Caco-2 (cell line): ENCODE results near the gene APOE. TPM values are rescaled to one million over a fixed set of nuclear protein-coding genes. Genes with fewer than 3 reads are reported as not detected.

Experiments
- BruUV-seq: library from RNA; stranded (reverse); fragments of 400-500 nt; replicated peaks from 2 replicates; lab custom pipeline; 2021; lab: Mats Ljungman, UMichigan
- CTCF ChIA-PET: fragments of 300-600 bp; sonication (Branson Sonifier 250); formaldehyde crosslinking; loops from one replicate; lab custom pipeline; 2022; ENCODE audit warnings: antibody characterized with exemption; lab: Charles Lee
- POLR2A ChIA-PET: fragments of 300-600 bp; sonication (Branson Sonifier 250); formaldehyde crosslinking; loops from one replicate; lab custom pipeline; 2022; ENCODE audit warnings: antibody characterized with exemption; lab: Charles Lee
- DNase-seq, 2 experiments: peaks; one replicate each; pipeline versions ENCODE4 v3.0.0 to v3.0.0-alpha.2; 2020 to 2022
- H3K27me3 ChIP-seq: replicated peaks from 2 replicates; pipeline ENCODE4 v1.6.0; 2011; ENCODE audit warnings: low read length; ENCODE audit not compliant: control insufficient read depth, insufficient read depth
- H3K36me3 ChIP-seq: 2 replicates; pipeline ENCODE4 v1.5.1; 2011; ENCODE audit warnings: low read length; ENCODE audit not compliant: control insufficient read depth, insufficient read depth
- H3K4me1 ChIP-seq: fragments of 250-450 bp; sonication (Bioruptor Pico); 2 replicates; pipeline ENCODE4 v1.5.1; 2020; ENCODE audit warnings: mild to moderate bottlenecking
- H3K4me3 ChIP-seq: 2 replicates; pipeline ENCODE4 v1.5.1; 2011; ENCODE audit warnings: low read depth, mild to moderate bottlenecking, control low read depth, low read length
- H3K9me3 ChIP-seq: fragments of 250-450 bp; sonication (Bioruptor Pico); 2 replicates; pipeline ENCODE4 v1.5.1; 2020; ENCODE audit warnings: mild to moderate bottlenecking, moderate library complexity
- H3K27ac Mint-ChIP-seq: one replicate; pipeline ENCODE4 v1.8.0; 2022; ENCODE audit warnings: mixed read lengths; ENCODE audit not compliant: unreplicated experiment
- H3K27me3 Mint-ChIP-seq: one replicate; pipeline ENCODE4 v1.8.0; 2022; ENCODE audit warnings: mixed read lengths; ENCODE audit not compliant: insufficient read depth, unreplicated experiment
- H3K36me3 Mint-ChIP-seq: one replicate; pipeline ENCODE4 v1.8.0; 2022; ENCODE audit warnings: mild to moderate bottlenecking, mixed read lengths; ENCODE audit not compliant: insufficient read depth, unreplicated experiment
- H3K4me1 Mint-ChIP-seq: one replicate; pipeline ENCODE4 v1.8.0; 2022; ENCODE audit warnings: low read depth, mixed read lengths; ENCODE audit not compliant: unreplicated experiment
- H3K4me3 Mint-ChIP-seq: one replicate; pipeline ENCODE4 v1.8.0; 2022; ENCODE audit warnings: mild to moderate bottlenecking, moderate library complexity, mixed read lengths; ENCODE audit not compliant: unreplicated experiment
- H3K9me3 Mint-ChIP-seq: one replicate; pipeline ENCODE4 v1.8.0; 2022; ENCODE audit warnings: mixed read lengths; ENCODE audit not compliant: unreplicated experiment
- CTCF ChIP-seq, 2 experiments: fragments of 200-600 bp in 1 of 2; IDR thresholded peaks; 1 replicate in 1 of 2; 2 replicates in 1 of 2; pipeline versions ENCODE4 v1.5.1 to v1.8.0; 2011 to 2022; ENCODE audit warnings: antibody characterized with exemption in 1 of 2, control low read depth in 1 of 2, inconsistent platforms in 1 of 2, low read depth in 1 of 2, low read length in 1 of 2, mild to moderate bottlenecking in 1 of 2, moderate library complexity in 1 of 2; ENCODE audit not compliant: insufficient read depth in 1 of 2, severe bottlenecking in 1 of 2, unreplicated experiment in 1 of 2
- intact Hi-C: fragments of 100-400 bp; cut with micrococcal nuclease; formaldehyde crosslinking; loops from one replicate; pipeline ENCODE4 v1.10.0; 2022; ENCODE audit not compliant: unreplicated experiment
- total RNA-seq: library from RNA; stranded (reverse); gene quantifications from 2 replicates; pipeline ENCODE4 v1.2.3, GENCODE V29; 2022

The APOE gene
- total RNA-seq, 1 experiment from 2014 or later = 1,404 TPM

- no peak overlapping the region for H3K4me3 Mint-ChIP-seq
- BruUV-seq = no TSS peak
- POLR2A ChIA-PET = interaction anchor here (0.7 kb wide), 1 partner anchor 532 kb away, joined by 10 read pairs; no protein-coding TSS in a partner anchor
- DNase-seq = no peak
- Histone ChIP-seq H3K36me3 (no peaks in the 10 kb centered on the region), H3K27me3 (no peaks in the 10 kb centered on the region), H3K4me3 (no peak overlapping the region), H3K9me3 (no peaks in the 10 kb centered on the region), H3K4me1 (peaks cover 7% of the 10 kb centered on the region; the same call in 1 of the 2 replicates)
- CTCF ChIA-PET = no interaction called here
- H3K9me3 Mint-ChIP-seq = no peaks in the 10 kb centered on the region
- no peak for TF ChIP-seq CTCF (IDR thresholded peaks at IDR 0.05; ENCODE audit: insufficient read depth in 1 of 2, low read depth in 1 of 2, low read length in 1 of 2, severe bottlenecking in 1 of 2, unreplicated experiment in 1 of 2)
- no peak overlapping the region for H3K27ac Mint-ChIP-seq
- H3K4me1 Mint-ChIP-seq = peaks cover 8% of the 10 kb centered on the region
- no peaks in the 10 kb centered on the region for H3K27me3 Mint-ChIP-seq
- peaks cover 4% of the 10 kb centered on the region for H3K36me3 Mint-ChIP-seq
- intact Hi-C loops = no loop called here
Observed at GRCh38 chr19:44939668-44940067, 34.1 kb downstream of the APOE start.

- H3K36me3 Mint-ChIP-seq = no peaks in the 10 kb centered on the region
- H3K4me1 Mint-ChIP-seq = no peaks in the 10 kb centered on the region
- no peak for DNase-seq
- CTCF ChIA-PET = interaction anchor here (0.7 kb wide), 1 partner anchor 68 kb away, joined by 5 read pairs; no protein-coding TSS in a partner anchor
- H3K27me3 Mint-ChIP-seq = no peaks in the 10 kb centered on the region
- no peak within 1 kb of the TSS for H3K4me3 ChIP-seq
- no peaks in the 10 kb centered on the region for H3K27me3 ChIP-seq
- H3K36me3 ChIP-seq = no peaks in the 10 kb centered on the region
- no TSS peak for BruUV-seq
- TF ChIP-seq CTCF (IDR thresholded peaks at IDR 0.05; ENCODE audit: insufficient read depth in 1 of 2, low read depth in 1 of 2, low read length in 1 of 2, severe bottlenecking in 1 of 2, unreplicated experiment in 1 of 2) = no peak
- POLR2A ChIA-PET = no interaction called here
- H3K27ac Mint-ChIP-seq = no peak within 1 kb of the TSS
- H3K4me1 ChIP-seq = no peaks in the 10 kb centered on the region
- H3K9me3 Mint-ChIP-seq = no peaks in the 10 kb centered on the region
- H3K4me3 Mint-ChIP-seq = no peak within 1 kb of the TSS
- H3K9me3 ChIP-seq = no peaks in the 10 kb centered on the region
- intact Hi-C loops = no loop called here
Observed at GRCh38 chr19:44942067-44942571, 36.5 kb downstream of the APOE start, which contains the start of gene APOC4. APOC4 (plus strand) TSS chr19:44942237; CDS start chr19:44942278, 41 bp downstream.

GRCh38 chr19:44943801-44944249 lies 38.2 kb downstream of the APOE start:
- no peaks in the 10 kb centered on the region for H3K36me3 ChIP-seq
- Mint-ChIP-seq H3K36me3 (peaks cover 5% of the 10 kb centered on the region), H3K27me3 (no peaks in the 10 kb centered on the region), H3K4me1 (no peaks in the 10 kb centered on the region), H3K27ac (no peak overlapping the region), H3K9me3 (no peaks in the 10 kb centered on the region), H3K4me3 (no peak overlapping the region)
- H3K4me3 ChIP-seq = no peak overlapping the region
- intact Hi-C loops = no loop called here
- no TSS peak for BruUV-seq
- H3K9me3 ChIP-seq = no peaks in the 10 kb centered on the region
- no peaks in the 10 kb centered on the region for H3K27me3 ChIP-seq
- no peaks in the 10 kb centered on the region for H3K4me1 ChIP-seq
- ChIA-PET POLR2A (no interaction called here), CTCF (no interaction called here)
- TF ChIP-seq CTCF (IDR thresholded peaks at IDR 0.05; ENCODE audit: insufficient read depth in 1 of 2, low read depth in 1 of 2, low read length in 1 of 2, severe bottlenecking in 1 of 2, unreplicated experiment in 1 of 2) = no peak
- no peak for DNase-seq
